ENCODE results near the gene PTPRD.

GRCh38 chr9:8719833-8720486 lies 1892.8 kb downstream of the PTPRD start:
- TF ChIP-seq, protein P1, sequence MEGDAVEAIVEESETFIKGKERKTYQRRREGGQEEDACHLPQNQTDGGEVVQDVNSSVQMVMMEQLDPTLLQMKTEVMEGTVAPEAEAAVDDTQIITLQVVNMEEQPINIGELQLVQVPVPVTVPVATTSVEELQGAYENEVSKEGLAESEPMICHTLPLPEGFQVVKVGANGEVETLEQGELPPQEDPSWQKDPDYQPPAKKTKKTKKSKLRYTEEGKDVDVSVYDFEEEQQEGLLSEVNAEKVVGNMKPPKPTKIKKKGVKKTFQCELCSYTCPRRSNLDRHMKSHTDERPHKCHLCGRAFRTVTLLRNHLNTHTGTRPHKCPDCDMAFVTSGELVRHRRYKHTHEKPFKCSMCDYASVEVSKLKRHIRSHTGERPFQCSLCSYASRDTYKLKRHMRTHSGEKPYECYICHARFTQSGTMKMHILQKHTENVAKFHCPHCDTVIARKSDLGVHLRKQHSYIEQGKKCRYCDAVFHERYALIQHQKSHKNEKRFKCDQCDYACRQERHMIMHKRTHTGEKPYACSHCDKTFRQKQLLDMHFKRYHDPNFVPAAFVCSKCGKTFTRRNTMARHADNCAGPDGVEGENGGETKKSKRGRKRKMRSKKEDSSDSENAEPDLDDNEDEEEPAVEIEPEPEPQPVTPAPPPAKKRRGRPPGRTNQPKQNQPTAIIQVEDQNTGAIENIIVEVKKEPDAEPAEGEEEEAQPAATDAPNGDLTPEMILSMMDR (conservative IDR thresholded peaks at IDR 0.05; ENCODE audit: low read depth in 2 of 2) = no peak
- no peak for TF ChIP-seq EZH2 (IDR thresholded peaks at IDR 0.05; ENCODE audit: low read depth, unreplicated experiment)
- TF ChIP-seq, protein P2, sequence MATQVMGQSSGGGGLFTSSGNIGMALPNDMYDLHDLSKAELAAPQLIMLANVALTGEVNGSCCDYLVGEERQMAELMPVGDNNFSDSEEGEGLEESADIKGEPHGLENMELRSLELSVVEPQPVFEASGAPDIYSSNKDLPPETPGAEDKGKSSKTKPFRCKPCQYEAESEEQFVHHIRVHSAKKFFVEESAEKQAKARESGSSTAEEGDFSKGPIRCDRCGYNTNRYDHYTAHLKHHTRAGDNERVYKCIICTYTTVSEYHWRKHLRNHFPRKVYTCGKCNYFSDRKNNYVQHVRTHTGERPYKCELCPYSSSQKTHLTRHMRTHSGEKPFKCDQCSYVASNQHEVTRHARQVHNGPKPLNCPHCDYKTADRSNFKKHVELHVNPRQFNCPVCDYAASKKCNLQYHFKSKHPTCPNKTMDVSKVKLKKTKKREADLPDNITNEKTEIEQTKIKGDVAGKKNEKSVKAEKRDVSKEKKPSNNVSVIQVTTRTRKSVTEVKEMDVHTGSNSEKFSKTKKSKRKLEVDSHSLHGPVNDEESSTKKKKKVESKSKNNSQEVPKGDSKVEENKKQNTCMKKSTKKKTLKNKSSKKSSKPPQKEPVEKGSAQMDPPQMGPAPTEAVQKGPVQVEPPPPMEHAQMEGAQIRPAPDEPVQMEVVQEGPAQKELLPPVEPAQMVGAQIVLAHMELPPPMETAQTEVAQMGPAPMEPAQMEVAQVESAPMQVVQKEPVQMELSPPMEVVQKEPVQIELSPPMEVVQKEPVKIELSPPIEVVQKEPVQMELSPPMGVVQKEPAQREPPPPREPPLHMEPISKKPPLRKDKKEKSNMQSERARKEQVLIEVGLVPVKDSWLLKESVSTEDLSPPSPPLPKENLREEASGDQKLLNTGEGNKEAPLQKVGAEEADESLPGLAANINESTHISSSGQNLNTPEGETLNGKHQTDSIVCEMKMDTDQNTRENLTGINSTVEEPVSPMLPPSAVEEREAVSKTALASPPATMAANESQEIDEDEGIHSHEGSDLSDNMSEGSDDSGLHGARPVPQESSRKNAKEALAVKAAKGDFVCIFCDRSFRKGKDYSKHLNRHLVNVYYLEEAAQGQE (IDR thresholded peaks at IDR 0.05; ENCODE audit: unreplicated experiment) = no peak
- TF ChIP-seq CREB1 (CRISPR knock-in tag; IDR thresholded peaks at IDR 0.05; ENCODE audit: low read depth) = no peak
- TF ChIP-seq EZH2phosphoT487 (IDR thresholded peaks at IDR 0.05; ENCODE audit: unreplicated experiment) = no peak
- TF ChIP-seq ETS1 (IDR thresholded peaks at IDR 0.05) = no peak
- no peak for TF ChIP-seq POLR2AphosphoS5 (IDR thresholded peaks at IDR 0.05; ENCODE audit: low read depth)
- no peak for TF ChIP-seq STAT1 (IDR thresholded peaks at IDR 0.05; ENCODE audit: unreplicated experiment)
- TF ChIP-seq ZNF114 (CRISPR knock-in tag; IDR thresholded peaks at IDR 0.05) = no peak
- TF ChIP-seq JUNB (IDR thresholded peaks at IDR 0.05; ENCODE audit: unreplicated experiment) = no peak
- TF ChIP-seq NANOG (IDR thresholded peaks at IDR 0.05; ENCODE audit: borderline replicate concordance) = no peak
- no peak for TF ChIP-seq ZNF331 (CRISPR knock-in tag; IDR thresholded peaks at IDR 0.05; ENCODE audit: low read depth)
- TF ChIP-seq, protein P3, sequence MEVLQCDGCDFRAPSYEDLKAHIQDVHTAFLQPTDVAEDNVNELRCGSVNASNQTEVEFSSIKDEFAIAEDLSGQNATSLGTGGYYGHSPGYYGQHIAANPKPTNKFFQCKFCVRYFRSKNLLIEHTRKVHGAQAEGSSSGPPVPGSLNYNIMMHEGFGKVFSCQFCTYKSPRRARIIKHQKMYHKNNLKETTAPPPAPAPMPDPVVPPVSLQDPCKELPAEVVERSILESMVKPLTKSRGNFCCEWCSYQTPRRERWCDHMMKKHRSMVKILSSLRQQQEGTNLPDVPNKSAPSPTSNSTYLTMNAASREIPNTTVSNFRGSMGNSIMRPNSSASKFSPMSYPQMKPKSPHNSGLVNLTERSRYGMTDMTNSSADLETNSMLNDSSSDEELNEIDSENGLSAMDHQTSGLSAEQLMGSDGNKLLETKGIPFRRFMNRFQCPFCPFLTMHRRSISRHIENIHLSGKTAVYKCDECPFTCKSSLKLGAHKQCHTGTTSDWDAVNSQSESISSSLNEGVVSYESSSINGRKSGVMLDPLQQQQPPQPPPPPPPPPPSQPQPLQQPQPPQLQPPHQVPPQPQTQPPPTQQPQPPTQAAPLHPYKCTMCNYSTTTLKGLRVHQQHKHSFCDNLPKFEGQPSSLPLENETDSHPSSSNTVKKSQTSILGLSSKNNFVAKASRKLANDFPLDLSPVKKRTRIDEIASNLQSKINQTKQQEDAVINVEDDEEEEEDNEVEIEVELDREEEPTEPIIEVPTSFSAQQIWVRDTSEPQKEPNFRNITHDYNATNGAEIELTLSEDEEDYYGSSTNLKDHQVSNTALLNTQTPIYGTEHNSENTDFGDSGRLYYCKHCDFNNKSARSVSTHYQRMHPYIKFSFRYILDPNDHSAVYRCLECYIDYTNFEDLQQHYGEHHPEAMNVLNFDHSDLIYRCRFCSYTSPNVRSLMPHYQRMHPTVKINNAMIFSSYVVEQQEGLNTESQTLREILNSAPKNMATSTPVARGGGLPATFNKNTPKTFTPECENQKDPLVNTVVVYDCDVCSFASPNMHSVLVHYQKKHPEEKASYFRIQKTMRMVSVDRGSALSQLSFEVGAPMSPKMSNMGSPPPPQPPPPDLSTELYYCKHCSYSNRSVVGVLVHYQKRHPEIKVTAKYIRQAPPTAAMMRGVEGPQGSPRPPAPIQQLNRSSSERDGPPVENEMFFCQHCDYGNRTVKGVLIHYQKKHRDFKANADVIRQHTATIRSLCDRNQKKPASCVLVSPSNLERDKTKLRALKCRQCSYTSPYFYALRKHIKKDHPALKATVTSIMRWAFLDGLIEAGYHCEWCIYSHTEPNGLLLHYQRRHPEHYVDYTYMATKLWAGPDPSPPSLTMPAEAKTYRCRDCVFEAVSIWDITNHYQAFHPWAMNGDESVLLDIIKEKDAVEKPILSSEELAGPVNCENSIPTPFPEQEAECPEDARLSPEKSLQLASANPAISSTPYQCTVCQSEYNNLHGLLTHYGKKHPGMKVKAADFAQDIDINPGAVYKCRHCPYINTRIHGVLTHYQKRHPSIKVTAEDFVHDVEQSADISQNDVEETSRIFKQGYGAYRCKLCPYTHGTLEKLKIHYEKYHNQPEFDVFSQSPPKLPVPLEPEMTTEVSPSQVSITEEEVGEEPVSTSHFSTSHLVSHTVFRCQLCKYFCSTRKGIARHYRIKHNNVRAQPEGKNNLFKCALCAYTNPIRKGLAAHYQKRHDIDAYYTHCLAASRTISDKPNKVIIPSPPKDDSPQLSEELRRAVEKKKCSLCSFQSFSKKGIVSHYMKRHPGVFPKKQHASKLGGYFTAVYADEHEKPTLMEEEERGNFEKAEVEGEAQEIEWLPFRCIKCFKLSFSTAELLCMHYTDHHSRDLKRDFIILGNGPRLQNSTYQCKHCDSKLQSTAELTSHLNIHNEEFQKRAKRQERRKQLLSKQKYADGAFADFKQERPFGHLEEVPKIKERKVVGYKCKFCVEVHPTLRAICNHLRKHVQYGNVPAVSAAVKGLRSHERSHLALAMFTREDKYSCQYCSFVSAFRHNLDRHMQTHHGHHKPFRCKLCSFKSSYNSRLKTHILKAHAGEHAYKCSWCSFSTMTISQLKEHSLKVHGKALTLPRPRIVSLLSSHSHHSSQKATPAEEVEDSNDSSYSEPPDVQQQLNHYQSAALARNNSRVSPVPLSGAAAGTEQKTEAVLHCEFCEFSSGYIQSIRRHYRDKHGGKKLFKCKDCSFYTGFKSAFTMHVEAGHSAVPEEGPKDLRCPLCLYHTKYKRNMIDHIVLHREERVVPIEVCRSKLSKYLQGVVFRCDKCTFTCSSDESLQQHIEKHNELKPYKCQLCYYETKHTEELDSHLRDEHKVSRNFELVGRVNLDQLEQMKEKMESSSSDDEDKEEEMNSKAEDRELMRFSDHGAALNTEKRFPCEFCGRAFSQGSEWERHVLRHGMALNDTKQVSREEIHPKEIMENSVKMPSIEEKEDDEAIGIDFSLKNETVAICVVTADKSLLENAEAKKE (CRISPR knock-in tag; IDR thresholded peaks at IDR 0.05) = no peak
